Stimulated activated CD8-positive, alpha-beta memory T cell treated with anti-CD3 and anti-CD28 coated beads, Interleukin-12 subunit alpha, Interleukin-12 subunit beta, amount 100 ng/mL, for 1 hour (primary cell): Measurements from ENCODE around the gene HTRA1.
A peak's percentile ranks its signal among the peaks of the same experiment; 100 is the strongest.

Source experiments
- DNase-seq: peaks from one replicate; pipeline ENCODE4 v3.0.0-alpha.2; 2020; ENCODE audit warnings: low read depth

Gene HTRA1

GRCh38 chr10:122495406-122496340, 34.3 kb downstream of the HTRA1 start:
- DNase-seq, result no peak

GRCh38 chr10:122497241-122497640, 35.9 kb downstream of the HTRA1 start:
- DNase-seq, result no peak

GRCh38 chr10:122498521-122498920, 37.2 kb downstream of the HTRA1 start:
- DNase-seq, result no peak

- no peak for DNase-seq
Observed at GRCh38 chr10:122499012-122499411, 37.7 kb downstream of the HTRA1 start.

GRCh38 chr10:122499491-122499941, 38.2 kb downstream of the HTRA1 start:
- no peak for DNase-seq

- DNase-seq, result no peak
Observed at GRCh38 chr10:122500194-122500593, 38.8 kb downstream of the HTRA1 start.

GRCh38 chr10:122500726-122501125, 39.4 kb downstream of the HTRA1 start:
- DNase-seq, result no peak

- DNase-seq, result no peak
Observed at GRCh38 chr10:122503012-122503411, 41.7 kb downstream of the HTRA1 start.

- DNase-seq, result no peak
Observed at GRCh38 chr10:122503886-122504609, 42.7 kb downstream of the HTRA1 start.

GRCh38 chr10:122504610-122504950, 43.2 kb downstream of the HTRA1 start:
- DNase-seq, result no peak

- DNase-seq, result no peak
Observed at GRCh38 chr10:122505011-122505410, 43.7 kb downstream of the HTRA1 start.

- DNase-seq, result no peak
Observed at GRCh38 chr10:122505885-122506645, 44.7 kb downstream of the HTRA1 start.

- no peak for DNase-seq
Observed at GRCh38 chr10:122507616-122508015, 46.3 kb downstream of the HTRA1 start.

GRCh38 chr10:122508021-122508420, 46.7 kb downstream of the HTRA1 start:
- DNase-seq, result no peak

- DNase-seq, result no peak
Observed at GRCh38 chr10:122509323-122509722, 48.0 kb downstream of the HTRA1 start.

GRCh38 chr10:122510326-122510725, 49.0 kb downstream of the HTRA1 start:
- DNase-seq, result no peak

GRCh38 chr10:122510736-122511135, 49.4 kb downstream of the HTRA1 start:
- DNase-seq, result no peak

GRCh38 chr10:122513053-122513452, 51.7 kb downstream of the HTRA1 start:
- no peak for DNase-seq

GRCh38 chr10:122514045-122514840, 52.9 kb downstream of the HTRA1 start:
- no peak for DNase-seq

- DNase-seq, result no peak
Observed at GRCh38 chr10:122515022-122515424, 53.7 kb downstream of the HTRA1 start.

GRCh38 chr10:122515588-122516231, 54.4 kb downstream of the HTRA1 start:
- DNase-seq, result peak; percentile 39
